ENCODE results near the gene NR4A2.
"Not testable (repeated sequence)": the region's sequence is repeated elsewhere in the genome, so short reads cannot be mapped to it uniquely, and the experiment has no call there.

The NR4A2 gene

DNA sequence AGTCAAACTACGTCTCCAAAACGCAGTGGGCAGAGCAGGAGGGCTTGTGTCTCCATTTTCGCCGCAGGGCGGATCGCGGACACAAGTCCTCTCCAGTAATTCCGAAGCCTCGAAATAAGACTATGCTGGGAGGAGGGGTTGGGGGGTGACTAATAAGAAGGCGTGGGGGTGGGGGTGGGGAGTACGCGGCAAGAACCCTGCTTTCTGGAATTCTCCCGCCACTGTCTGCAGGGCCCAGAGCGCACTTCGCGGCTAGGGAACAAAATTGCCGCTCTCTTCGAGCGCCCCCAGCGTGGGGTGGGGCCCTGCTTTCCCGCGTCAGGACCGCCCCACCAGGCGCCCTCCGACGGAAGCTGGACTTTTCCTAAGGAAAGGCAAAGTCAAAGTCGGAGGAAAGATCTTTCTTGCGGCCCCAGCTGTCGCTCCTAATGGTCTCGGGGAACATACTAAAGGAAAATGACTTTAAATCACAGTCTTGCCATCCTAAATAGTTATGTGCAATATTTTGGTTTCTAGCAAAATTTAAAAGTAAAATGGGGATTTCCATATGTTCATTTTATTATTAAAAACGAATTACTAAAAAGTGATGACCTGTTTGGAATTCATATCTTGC, 11.9 kb downstream of the NR4A2 start:
- peak; percentile 54 for DNase-seq

DNA sequence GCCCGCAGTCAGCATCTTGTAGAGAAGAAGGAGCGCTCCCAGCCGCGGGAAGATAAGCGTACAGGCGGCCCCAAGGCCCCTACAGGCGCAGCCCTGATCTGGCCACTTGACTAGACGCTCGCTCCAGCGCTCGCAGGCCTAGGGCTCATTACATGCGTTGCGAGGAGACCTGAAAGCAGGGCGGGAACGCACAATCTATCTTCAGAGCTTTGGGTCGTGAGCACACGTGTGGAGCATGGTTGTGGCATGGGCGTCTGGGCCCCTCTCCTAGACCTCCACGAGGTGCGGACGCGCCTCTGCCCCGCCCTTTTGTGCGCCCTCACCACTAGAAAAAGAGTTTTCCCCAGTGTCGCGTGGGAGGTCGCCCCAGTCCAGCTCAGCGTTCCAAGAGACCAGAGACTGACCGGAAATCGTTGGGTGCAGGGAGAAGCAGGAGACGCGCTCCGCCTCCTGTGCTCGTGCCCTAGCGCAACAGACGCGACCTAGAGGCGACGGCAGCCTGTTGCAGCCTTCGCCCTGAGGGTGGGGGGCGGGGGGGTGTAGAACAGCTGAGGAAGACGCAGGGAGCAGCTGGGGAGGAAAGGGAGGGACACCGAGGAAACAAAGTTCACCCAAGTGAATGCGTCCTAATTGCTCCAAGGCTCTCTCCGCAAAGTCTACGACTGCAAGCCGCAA, 12.6 kb downstream of the NR4A2 start:
- DNase-seq, result peak; percentile 14

DNA sequence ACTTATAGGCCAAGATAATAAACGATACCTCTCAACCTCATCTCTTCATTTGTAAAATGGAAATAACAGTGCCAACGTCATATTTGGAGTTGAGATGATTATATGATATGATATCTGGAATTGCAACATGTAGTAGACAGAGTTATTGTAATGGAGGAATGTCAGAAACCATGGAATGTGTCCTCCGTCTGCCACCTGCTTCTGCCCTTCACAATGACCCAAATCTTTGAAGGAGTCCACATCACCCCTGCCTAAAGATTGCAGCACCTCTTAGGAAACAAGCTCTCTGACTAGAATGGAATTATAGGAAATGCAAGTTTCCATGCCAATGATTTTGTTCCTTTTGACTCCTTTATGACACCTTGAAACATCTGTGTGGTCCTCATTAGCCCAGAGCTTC, 14.9 kb downstream of the NR4A2 start:
- no peak for DNase-seq

DNA sequence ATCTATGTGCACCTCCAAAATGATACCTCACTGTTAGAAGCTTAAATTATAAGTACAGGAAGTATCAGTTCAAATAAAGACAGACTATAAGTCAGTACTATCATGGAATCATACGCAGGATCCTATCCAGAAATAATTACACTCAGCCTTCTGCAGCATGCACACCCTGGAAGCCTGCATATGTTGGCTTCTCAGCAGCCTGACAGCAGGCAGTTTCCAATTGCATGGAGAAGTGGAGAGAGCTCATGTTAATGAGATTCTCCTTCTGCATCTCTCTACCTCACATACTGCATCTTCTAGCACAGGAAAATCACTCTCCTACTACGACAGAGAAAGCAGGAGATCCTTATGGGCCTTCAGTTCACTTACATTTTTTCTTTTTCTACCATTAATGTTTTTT, 20.5 kb downstream of the NR4A2 start:
- DNase-seq, result no peak

DNA sequence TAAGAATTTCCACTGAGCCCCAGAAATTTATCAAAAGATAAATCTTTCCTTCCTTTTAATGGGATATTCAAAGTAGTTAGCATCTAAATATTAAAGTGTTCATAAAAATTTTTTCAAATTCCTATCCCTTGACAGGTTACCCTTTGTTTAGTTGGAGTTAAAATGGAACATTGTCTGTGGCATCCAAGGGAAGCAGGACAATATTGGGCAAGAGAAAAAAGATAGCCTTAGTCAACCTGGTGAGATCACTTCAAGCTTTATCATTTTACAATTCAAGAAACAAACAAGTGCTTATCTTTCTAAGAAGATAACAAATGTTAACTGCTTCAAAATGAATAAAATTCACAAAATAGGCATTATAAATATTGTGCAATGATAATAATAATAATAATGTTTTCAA, 21.7 kb downstream of the NR4A2 start:
- no peak for DNase-seq

DNA sequence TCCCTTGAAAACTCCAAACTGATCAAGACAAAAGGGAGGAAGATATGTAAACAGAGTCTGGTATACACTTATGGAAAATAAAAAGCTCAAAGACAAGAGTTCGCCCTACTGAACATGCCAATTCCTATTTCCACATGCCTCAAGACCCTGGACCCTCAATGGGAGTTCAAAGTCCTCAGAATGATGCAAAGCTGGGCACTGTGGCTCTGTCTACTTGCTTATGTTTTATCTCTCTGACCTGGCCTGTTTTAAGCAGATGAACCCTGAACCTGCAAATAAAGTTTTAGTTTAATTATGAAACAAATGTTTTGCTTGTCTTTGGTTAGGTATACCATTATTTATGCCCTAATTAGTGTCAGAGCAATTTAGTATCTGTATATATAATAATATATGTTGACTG, 22.6 kb downstream of the NR4A2 start:
- DNase-seq, result no peak

GRCh38 chr2:156309167-156309566, 23.4 kb downstream of the NR4A2 start:
- DNase-seq, result no peak

DNA sequence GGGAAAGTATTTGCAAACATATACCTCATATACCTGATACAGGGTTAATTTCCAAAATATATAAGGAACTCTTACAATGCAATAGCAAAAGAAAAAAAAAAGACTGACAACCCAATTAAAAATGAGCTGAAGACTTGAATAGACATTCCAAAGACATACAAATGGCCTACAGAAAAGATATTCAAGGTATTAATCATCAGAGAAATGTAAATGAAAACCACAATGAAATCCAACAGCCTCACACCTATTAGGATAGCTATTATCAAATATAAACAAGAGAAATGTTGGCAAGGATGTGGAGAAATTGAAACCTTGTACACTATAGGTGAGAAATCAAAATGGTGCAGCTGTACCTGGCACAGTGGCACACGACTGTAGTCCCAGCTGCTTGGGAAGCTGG, 25.7 kb downstream of the NR4A2 start:
- no peak for DNase-seq

- no peak for DNase-seq
Observed at GRCh38 chr2:156305121-156305520, 27.4 kb downstream of the NR4A2 start.

DNA sequence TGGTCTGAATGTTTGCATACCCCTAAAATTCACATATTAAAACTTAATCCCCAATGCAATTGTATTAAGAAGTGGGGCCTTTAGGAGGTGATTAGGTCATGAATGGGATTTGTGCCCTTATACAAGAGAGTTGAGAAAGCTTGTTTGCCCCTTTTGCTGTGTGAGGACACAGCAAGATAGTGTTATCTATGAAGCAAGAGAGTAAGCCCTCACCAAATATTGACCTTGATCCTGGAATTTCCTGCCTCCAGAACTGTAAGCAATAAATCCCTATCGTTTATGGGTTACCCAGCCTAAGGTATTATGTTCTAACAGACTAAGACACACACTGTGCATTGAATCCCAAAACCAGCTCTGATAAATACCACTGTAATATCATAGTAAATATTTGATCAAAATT, 32.2 kb downstream of the NR4A2 start:
- no peak for DNase-seq

GRCh38 chr2:156294945-156295580, 37.5 kb downstream of the NR4A2 start:
- DNase-seq, result no peak

GRCh38 chr2:156293382-156293781, 39.1 kb downstream of the NR4A2 start:
- DNase-seq, result not testable (repeated sequence)

DNA sequence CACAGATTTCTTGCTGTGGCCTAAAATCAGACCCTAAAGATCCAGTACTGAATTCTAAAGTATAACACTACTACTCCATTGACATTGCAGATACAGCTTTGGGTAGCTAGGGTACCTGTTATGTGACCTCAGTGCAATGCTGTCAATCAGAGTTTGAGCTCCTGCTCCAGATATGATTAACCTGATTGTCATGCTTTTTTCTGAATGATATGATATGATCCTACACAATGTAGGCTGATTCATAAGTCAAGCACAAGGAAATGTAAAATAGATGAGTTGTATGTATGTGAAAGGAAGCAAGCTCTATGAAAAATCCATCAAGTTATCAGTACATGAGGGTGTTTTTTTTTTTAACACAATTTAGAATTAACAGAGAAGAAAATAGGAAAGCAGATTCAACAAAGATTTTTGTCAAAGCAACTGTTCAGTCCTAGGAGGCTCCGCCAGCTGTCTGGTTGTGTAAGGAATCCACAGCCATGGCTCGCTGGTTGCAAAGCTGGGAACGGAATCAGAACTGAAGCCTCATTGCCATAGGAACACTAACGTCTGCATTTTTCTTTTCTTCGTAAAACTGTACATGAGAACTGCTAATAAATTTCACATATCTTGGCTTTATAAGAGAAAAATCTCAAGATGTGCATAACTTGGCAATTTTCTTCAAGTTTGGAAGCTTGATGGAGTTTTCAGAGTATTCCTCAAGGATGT, 52.9 kb downstream of the NR4A2 start:
- DNase-seq, result no peak
